Posterior vena cava (tissue), 2 donors: ENCODE data around the gene SS18L1. TPM values are rescaled to one million over a fixed set of nuclear protein-coding genes. Genes with fewer than 3 reads are reported as not detected.

Experiments used
- DNase-seq: peaks from one replicate; pipeline ENCODE4 v3.0.0-alpha.2; 2020; ENCODE audit warnings: low spot score
- intact Hi-C, 2 donors: fragments of 100-400 bp; cut with DNase I; formaldehyde crosslinking; loops; one replicate each; pipeline versions ENCODE4 v1.14.1 to v1.14.2; 2022 to 2023
- total RNA-seq, 2 donors: library from RNA; stranded (reverse); fragmentation: NEBNext Ultra II Directional; extraction: Animal tissue kit (Norgen Biotek cat#: 25700); gene quantifications; one replicate each; pipeline ENCODE4 v1.2.1, GENCODE V29; 2021
- donor health status: DM: yes; HTN: yes; CAD: no.
- donor health status: DM: yes; HTN: yes; CAD: no.

The SS18L1 gene
- total RNA-seq, 2 donors from 2014 or later: 9.7 to 10.3 TPM

- intact Hi-C loops: no loop called here
- DNase-seq: no peak
Observed at GRCh38 chr20:62227977-62228958, 84.7 kb downstream of the SS18L1 start.

- DNase-seq: no peak
- intact Hi-C loops: no loop called here
Observed at GRCh38 chr20:62228982-62229545, 85.5 kb downstream of the SS18L1 start.

GRCh38 chr20:62229667-62230066 lies 86.1 kb downstream of the SS18L1 start:
- DNase-seq: no peak
- intact Hi-C loops: no loop called here

DNA sequence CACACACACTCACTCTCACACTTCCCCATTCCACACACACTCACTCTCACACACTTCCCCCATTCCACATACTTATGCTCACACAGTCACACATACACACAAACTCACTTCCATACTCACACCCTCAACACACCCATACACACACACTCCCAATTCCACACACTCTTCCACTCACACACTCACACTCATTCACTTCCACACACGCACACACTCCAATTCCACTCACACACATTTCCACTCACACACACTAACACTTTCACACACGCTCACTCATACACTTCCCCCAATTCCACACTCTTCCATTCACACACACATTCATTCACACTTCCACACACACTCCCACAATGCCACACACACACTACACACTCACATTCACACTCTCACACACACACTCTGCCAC lies 86.7 kb downstream of the SS18L1 start:
- DNase-seq: no peak
- intact Hi-C loops: no loop called here

DNA sequence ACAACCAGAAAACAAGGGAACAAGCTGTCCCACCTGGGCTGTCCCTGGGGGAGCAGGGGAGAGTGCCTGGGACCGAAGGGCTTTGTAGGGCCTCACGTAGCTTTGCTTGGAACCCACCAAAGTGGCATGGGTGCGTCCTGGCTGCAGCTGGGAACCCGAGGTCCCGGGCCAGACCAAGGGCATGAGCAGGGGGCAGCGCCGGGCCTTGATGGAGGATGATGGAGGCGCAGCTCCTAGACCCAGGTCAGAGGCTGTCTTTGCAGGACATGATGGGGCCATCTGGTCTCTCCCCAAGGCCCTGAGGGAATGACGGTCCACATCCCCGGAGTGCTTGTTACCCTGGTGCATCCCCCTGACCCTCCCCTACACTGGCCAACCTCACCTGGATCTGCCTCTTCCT lies 87.1 kb downstream of the SS18L1 start:
- intact Hi-C loops: no loop called here
- no peak for DNase-seq

DNA sequence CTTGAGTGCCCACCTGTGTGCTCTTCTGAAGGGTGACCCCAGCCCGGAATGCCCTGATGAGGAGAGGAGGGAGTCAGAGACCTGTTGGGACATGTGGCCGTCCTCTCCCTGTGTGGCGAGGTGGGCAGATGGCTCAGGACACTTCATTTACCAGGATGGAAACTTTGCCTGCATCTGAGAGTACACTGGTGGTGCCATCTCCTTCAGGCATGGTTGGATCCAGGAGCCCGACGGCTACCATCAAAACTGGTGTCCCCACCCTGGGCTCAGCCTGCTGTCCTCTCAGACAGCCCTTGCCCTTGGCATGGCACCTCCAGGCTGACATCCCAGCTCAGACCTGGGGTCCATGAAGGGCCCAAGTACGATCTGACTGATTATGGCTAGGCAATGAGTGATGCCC lies 87.7 kb downstream of the SS18L1 start:
- DNase-seq: no peak
- intact Hi-C loops: no loop called here

Other genes with a start within 250 kb of the SS18L1 start
- 10 to 100 TPM in 1 of 2 donors, 1 to 10 TPM in 1; 8.8 to 11.4 TPM for gene TAF4, start 77.9 kb upstream of the SS18L1 start, total RNA-seq
- 10 to 100 TPM; 24.4 to 26.3 TPM for gene LSM14B, start 21.3 kb upstream of the SS18L1 start, total RNA-seq
- gene PSMA7, start 375 bp upstream of the SS18L1 start, total RNA-seq: 100 to 1,000 TPM; 179 to 194 TPM
- gene MTG2, start 39.3 kb downstream of the SS18L1 start, total RNA-seq: 10 to 100 TPM; 19.8 to 23.8 TPM
- gene HRH3, start 76.5 kb downstream of the SS18L1 start, total RNA-seq: not detected
- 10 to 100 TPM; 31.8 to 34.7 TPM for gene OSBPL2, start 94.8 kb downstream of the SS18L1 start, total RNA-seq
- gene ADRM1, start 159.2 kb downstream of the SS18L1 start, total RNA-seq: 10 to 100 TPM; 60.9 to 70.3 TPM
- gene LAMA5, start 223.5 kb downstream of the SS18L1 start, total RNA-seq: 100 to 1,000 TPM; 131 to 183 TPM
- gene RPS21, start 243.3 kb downstream of the SS18L1 start, total RNA-seq: 1,000 to 10,000 TPM; 1,227 to 1,253 TPM